DMS53 (cell line): ENCODE data around the gene MUC4.

Experiments
- DNase-seq: peaks from one replicate; lab custom pipeline; 2025; lab: John Stamatoyannopoulos, UW

Gene MUC4

GRCh38 chr3:195811756-195812155 is at the start of gene MUC4:
TSS of gene MUC4 (minus strand) at chr3:195811929. CDS start at chr3:195811817, 112 bp downstream.
- peak; percentile 15 for DNase-seq

DNA sequence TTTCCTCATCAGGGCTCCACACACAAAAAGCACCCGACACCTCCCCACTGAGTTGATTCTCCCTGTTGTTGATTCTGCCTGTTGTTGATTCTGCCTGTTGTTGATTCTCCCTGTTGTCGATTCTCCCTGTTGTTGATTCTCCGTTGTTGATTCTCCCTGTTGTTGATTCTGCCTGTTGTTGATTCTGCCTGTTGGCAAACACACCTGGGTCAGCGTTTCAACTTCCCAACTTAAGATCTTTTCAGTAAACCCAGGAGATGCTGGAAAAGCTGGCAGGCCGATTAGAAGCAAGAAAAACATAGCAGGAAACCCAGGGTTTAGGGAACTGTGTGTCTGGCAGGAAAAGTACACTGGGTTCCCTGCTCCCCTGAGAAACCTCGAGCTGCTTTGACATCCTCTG is 48.7 kb upstream of the MUC4 start:
- DNase-seq, result peak; percentile 26

- DNase-seq, result no peak
Measured at GRCh38 chr3:195859846-195860411, 48.2 kb upstream of the MUC4 start.

DNA sequence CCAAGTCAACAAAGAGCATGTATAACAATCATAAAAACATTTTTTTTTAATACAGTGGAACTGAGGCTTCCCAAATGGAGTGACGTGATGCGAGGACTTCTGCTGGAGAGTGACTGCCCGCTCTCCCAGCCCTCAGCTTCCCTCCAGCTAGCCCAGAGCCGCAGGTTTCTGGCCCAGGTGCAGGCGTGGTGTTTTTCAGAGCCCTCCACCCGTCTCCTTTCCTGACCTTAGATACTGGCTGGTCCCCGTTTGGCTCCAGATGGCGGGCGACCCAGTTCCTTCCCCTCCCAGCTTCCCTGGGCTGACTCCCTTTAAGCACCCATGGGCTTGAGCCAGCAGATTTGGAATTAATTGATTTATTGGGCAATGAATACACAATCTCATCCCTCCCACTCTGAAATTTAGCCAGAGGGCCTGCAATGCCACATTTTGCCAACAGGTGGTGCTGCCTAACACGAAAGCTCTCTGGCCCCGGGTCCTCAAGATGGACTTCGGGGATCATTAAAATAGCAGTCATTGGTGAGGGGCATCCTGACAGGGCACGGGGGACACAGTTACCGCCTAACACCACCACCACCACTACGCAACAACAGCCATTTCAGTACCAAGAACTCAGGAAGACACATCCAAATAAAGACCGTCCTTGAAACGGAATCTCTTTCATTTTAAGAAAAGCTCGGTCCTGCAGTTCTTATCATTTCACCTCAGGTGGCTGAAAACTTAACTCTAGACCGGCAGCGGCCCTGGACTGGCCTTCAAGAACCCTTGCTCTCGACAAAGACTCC is 47.5 kb upstream of the MUC4 start:
- DNase-seq, result peak; percentile 69

- DNase-seq, result no peak
Measured at GRCh38 chr3:195856410-195857084, 44.8 kb upstream of the MUC4 start.

DNA sequence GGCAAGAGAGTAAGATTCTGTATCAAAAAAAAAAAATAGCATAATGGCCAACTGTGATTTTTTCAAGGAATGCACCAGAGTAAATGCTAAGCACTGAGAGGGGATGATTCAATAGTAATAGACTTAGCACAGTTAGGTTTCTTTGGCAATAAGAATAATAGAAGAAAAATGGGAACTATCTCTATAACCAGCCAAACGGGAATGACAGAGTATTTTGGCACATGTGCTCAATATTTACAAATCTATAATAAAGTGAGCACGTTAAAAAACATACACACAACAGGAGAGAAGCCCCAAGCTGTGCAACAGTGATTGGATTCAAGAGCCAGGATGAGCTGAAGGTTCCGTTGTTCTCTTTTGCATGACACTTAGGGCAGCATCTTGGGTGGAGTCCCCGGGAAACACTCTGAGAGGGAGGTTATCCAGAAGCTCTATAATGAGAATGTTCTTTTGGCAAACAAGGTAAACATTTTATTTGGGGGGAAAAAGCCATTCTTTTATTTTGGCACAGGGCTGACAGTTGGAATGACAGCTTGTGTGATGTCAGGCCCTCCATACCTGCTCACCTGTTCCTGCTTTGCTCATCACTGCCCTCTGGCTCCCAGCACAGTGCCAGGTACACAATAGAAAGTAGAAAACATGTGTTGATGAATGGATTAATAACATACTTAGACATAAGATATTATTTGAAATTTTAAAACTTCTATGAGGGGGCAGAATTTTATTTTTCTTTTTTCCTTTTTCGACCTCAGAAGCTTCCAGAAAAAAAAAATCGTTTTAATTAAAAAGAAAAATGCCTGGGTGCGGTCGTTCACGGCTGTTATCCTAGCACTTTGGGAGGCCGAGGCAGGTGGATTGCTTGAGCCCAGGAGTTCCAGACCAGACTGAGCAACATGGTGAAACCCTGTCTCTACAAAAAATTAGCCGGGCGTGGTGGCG is 44.0 kb upstream of the MUC4 start:
- DNase-seq, result peak; percentile 43

- no peak for DNase-seq
Measured at GRCh38 chr3:195854628-195855294, 43.0 kb upstream of the MUC4 start.

DNA sequence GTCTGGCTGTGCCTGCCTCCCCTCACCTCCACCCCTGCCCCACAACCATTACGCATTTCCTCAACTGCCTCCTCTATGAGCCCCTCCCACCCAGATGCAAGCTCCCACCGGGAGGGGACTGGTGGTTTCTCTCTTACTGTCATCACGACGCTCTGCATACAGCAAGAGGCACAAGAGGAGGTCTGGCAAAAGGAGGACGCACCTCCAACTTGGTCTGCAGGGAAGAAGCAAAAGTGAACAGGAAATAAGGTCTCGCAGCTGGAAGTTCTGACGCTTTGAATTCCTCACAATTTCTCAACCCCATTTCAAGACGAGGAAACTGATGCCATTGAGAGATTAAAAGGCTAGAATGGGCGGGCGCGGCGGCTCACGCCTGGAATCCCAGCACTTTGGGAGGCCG is 42.3 kb upstream of the MUC4 start:
- DNase-seq, result no peak

DNA sequence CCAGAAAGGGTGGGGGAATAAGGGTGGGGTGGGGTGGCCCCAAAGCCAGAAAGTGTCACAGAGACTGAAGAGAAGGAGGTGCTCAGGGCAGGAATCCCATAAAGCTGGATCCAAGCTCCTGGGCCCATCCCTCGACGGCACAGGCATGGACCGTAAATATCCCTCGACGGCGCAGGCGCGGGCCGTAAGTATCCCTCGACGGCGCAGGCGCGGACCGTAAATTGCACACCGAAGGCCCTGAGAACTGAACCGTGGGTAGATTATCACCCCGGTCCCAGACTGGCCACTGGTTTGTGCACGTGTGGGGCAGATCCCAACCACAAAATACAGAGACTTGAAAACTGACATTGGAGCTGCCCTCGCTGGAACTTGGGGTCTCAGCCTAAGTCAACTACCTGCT is 41.3 kb upstream of the MUC4 start:
- no peak for DNase-seq

DNA sequence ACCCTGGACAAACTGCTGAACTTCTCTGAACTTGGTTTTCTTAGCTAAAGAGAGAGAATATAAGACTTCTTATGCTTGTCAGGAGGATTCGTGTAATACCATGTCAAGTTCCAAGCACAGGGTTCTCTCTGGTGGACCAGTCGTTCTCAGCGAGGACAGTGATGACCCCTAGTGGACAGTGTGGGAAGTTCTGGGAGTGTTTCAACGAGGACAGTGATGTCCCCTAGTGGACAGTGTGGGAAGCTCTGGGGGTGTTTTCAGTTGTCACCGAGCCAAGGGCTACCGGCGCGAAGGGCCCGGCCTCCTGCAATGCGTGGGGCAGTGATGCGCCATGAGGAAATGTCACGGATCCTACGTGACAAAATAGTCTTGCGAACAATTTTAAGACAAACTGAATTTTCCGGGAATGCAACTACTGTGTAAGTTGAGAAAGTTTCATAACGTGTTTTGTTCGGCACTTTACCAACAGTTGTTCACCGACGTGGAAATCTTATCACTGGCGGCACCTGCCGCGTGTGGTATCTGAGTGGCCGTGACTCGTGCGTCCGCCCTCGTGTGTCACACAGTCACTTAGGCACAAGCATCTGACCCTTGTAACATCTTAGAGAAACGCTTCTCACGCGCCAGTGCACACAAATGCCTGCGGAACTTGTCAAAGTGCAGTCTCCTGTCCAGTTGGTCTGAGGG is 39.3 kb upstream of the MUC4 start:
- DNase-seq, result peak; percentile 90

GRCh38 chr3:195849322-195850074 is 37.8 kb upstream of the MUC4 start:
- DNase-seq, result no peak

- DNase-seq, result no peak
Measured at GRCh38 chr3:195847055-195847950, 35.6 kb upstream of the MUC4 start.

- DNase-seq, result no peak
Measured at GRCh38 chr3:195845483-195845882, 33.8 kb upstream of the MUC4 start.

GRCh38 chr3:195844671-195845218 is 33.0 kb upstream of the MUC4 start:
- no peak for DNase-seq

GRCh38 chr3:195839260-195840010 is 27.7 kb upstream of the MUC4 start:
- DNase-seq, result peak; percentile 44

DNA sequence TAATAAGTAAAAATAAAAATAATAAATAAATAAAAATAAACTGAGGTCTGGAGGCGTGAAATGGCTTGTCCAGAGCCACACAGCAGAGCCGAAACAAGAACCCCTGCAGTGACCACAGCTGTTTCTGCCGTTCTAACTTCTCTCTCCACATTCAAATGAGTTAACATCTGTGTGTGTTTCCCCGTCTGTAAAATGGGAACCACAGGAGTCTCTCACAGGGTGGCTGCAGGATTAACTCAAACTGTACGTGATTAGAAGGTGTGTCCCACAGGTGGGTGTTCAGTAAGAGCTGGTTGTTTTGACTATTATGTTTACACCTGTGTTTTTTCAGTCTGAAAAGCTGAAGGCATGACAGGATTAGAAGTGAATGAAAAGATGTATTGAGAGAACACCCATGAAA is 27.0 kb upstream of the MUC4 start:
- DNase-seq, result no peak

GRCh38 chr3:195836476-195837135 is 24.9 kb upstream of the MUC4 start:
- DNase-seq, result no peak

DNA sequence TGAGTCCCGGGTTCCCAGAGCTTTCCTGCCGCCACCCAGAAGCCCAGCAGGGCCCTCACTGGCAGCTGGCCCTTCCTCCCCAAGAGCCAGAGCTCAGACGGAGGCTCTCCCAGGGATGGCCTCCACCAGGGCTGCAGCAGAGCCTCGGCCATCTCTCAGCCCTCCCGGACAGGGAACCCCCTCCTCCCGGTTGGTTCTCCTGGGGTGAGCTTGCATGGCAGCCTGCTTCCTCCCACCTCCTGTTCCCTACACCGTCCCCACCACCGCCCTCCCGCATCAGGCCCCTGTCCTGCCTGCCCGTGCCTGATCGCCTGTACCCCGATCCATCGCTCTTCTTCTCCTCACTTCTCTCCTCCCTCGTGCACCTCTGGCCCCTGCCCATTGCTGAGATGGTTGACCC is 24.1 kb upstream of the MUC4 start:
- DNase-seq, result no peak
